Pancreas (tissue), 10 donors: ENCODE data around the gene IL34. TPM values are rescaled to one million over a fixed set of nuclear protein-coding genes. Genes with fewer than 3 reads are reported as not detected.

Source experiments
- ATAC-seq, 4 donors: fragments of 200-7000 bp; cut with Tn5 transposase; one replicate each; pipeline versions ENCODE4 v1.8.0 to v1.9.1; 2020; ENCODE audit warnings: mild to moderate bottlenecking in 4 of 4, moderate library complexity in 4 of 4
- DNase-seq, 6 donors: peaks; one replicate each; pipeline ENCODE4 v3.0.0-alpha.2; 2020
- FAIRE-seq: peaks from 2 replicates; lab custom pipeline; 2012; peaks lifted over from hg19 to GRCh38; lab: Jason Lieb, UNC
- H3K27ac ChIP-seq, 4 donors: fragments of 200-600 bp; sonication (generic); 1 replicate in 3 of 4; 2 replicates in 1 of 4; pipeline versions ENCODE4 v1.5.0 to v1.8.0; 2020
- H3K27me3 ChIP-seq, 4 donors: fragments of 200-600 bp; one replicate each; pipeline ENCODE4 v1.8.0; 2021
- H3K36me3 ChIP-seq, 3 donors: fragments of 200-600 bp; sonication (generic) in 1 of 3; one replicate each; pipeline versions ENCODE4 v1.5.0 to v1.8.0; 2020 to 2021
- H3K4me1 ChIP-seq, 3 donors: fragments of 200-600 bp; one replicate each; pipeline ENCODE4 v1.8.0; 2021
- H3K4me3 ChIP-seq, 4 donors: fragments of 200-600 bp; sonication (generic) in 2 of 4; one replicate each; pipeline versions ENCODE4 v1.5.0 to v1.8.0; 2020 to 2021
- H3K9me3 ChIP-seq, 4 donors: fragments of 200-600 bp; one replicate each; pipeline ENCODE4 v1.8.0; 2021
- CTCF ChIP-seq, 4 donors: fragments of 200-600 bp; sonication (generic) in 3 of 4; IDR thresholded peaks; one replicate each; pipeline versions ENCODE4 v1.5.0 to v1.8.0; 2021; ENCODE audit warnings: antibody characterized with exemption in 4 of 4
- WGBS, 2 donors: extraction: QIAGEN DNeasy Blood & Tissue Kit; methylation state at CpG; one replicate each; pipeline ENCODE4 v1.1.7; 2013; 5-methylcytosine and 5-hydroxymethylcytosine counted together
- intact Hi-C, 3 donors: fragments of 100-400 bp; cut with DNase I; formaldehyde crosslinking; loops; one replicate each; pipeline versions ENCODE4 v1.11.1 to v1.14.2; 2022
- polyA plus RNA-seq, 2 donors: library from polyadenylated mRNA; stranded (reverse); fragments of 200-250 nt; gene quantifications; one replicate each; pipeline ENCODE4 v1.2.3, GENCODE V29; 2013
- total RNA-seq, 6 donors: library from RNA; stranded (reverse); fragmentation: NEBNext Ultra II Directional in 4 of 6; extraction: Animal tissue kit (Norgen Biotek cat#: 25700) in 4 of 6; gene quantifications; one replicate each; pipeline versions ENCODE4 v1.2.1 to v1.2.4, GENCODE V29; 2021 to 2023
- donor health status: healthy with polysubstance abuse.
- donor health status: DM: no; HTN: no; CAD: no; lungs with moderate emphysema.
- donor health status: DM: no; HTN: no; CAD: no.
- donor health status: control.
- donor health status: control.
- donor health status: Bipolar disorder and iron deficiency.
- donor health status: DM: yes; HTN: yes; CAD: no.
- donor health status: DM: no; HTN: no; CAD: no.
- donor health status: DM: no; HTN: no; CAD: no.
- donor health status: DM: yes; HTN: yes; CAD: no.

Gene IL34
- total and polyA plus RNA-seq, 8 donors: 0.51 to 3.9 (median 1.7) TPM

- no peak for TF ChIP-seq CTCF (IDR thresholded peaks at IDR 0.05)
- 74 to 83% methylated on average over 15 of the region's 15 CpGs for WGBS, 2 donors
- Histone ChIP-seq H3K9me3 (no peaks in the 10 kb centered on the region), H3K4me1 (no peaks in the 10 kb centered on the region), H3K27ac (no peak overlapping the region), H3K36me3 (no peaks in the 10 kb centered on the region), H3K27me3 (no peaks in the 10 kb centered on the region), H3K4me3 (no peak overlapping the region)
- no peak for FAIRE-seq
- no peak for DNase-seq
- intact Hi-C loops: loop anchor here in 1 of 3 donors (10.0 kb wide), 1 partner anchor 113 kb away; no protein-coding TSS in a partner anchor
- no peak for ATAC-seq
These were observed 1.3 kb downstream of the IL34 start for GRCh38 chr16:70647441-70648359.

- intact Hi-C loops: loop anchor here in 1 of 3 donors (10.0 kb wide), 1 partner anchor 114 kb away; no protein-coding TSS in a partner anchor
- 86 to 90% methylated on average over 6 of the region's 6 CpGs for WGBS, 2 donors
These were observed 2.2 kb downstream of the IL34 start for GRCh38 chr16:70648606-70649005.

GRCh38 chr16:70649300-70649699 lies 2.9 kb downstream of the IL34 start:
- no peak for TF ChIP-seq CTCF (IDR thresholded peaks at IDR 0.05)
- WGBS, 2 donors: 77 to 82% methylated on average over 7 of the region's 7 CpGs
- intact Hi-C loops: loop anchor here in 1 of 3 donors (10.0 kb wide), 1 partner anchor 114 kb away; no protein-coding TSS in a partner anchor
- Histone ChIP-seq H3K27ac (no peak overlapping the region), H3K9me3 (no peaks in the 10 kb centered on the region), H3K4me3 (no peak overlapping the region), H3K4me1 (no peaks in the 10 kb centered on the region), H3K27me3 (no peaks in the 10 kb centered on the region), H3K36me3 (no peaks in the 10 kb centered on the region)
- DNase-seq (no peak), FAIRE-seq (no peak), ATAC-seq (no peak)

More at GRCh38 chr16:70648606-70649005, 2.2 kb downstream of the IL34 start:
- Histone ChIP-seq H3K4me1 (no peaks in the 10 kb centered on the region), H3K27me3 (no peaks in the 10 kb centered on the region), H3K4me3 (no peak overlapping the region), H3K9me3 (no peaks in the 10 kb centered on the region), H3K36me3 (no peaks in the 10 kb centered on the region), H3K27ac (no peak overlapping the region)
- no peak for ATAC-seq
- no peak for DNase-seq
- FAIRE-seq: no peak
- TF ChIP-seq CTCF (IDR thresholded peaks at IDR 0.05): no peak

- no peak for TF ChIP-seq CTCF (IDR thresholded peaks at IDR 0.05)
- Histone ChIP-seq H3K36me3 (no peaks in the 10 kb centered on the region), H3K4me3 (no peak overlapping the region), H3K4me1 (no peaks in the 10 kb centered on the region), H3K27me3 (no peaks in the 10 kb centered on the region), H3K9me3 (no peaks in the 10 kb centered on the region), H3K27ac (no peak overlapping the region)
- FAIRE-seq: no peak
- ATAC-seq: no peak
- no peak for DNase-seq
- WGBS, 2 donors: 46 to 53% methylated on average over 4 of the region's 4 CpGs
- intact Hi-C loops: loop anchor here in 2 of 3 donors (10.0 kb wide), 2 partner anchors 115 to 275 kb away; no protein-coding TSS in a partner anchor
These were observed 3.9 kb downstream of the IL34 start for GRCh38 chr16:70650216-70650615.
